MM.1S (cell line): Measurements from ENCODE around the gene SLC25A11.
"Not testable (repeated sequence)": the region's sequence is repeated elsewhere in the genome, so short reads cannot be mapped to it uniquely, and the experiment has no call there.

ENCODE experiments used
- DNase-seq: peaks from one replicate; pipeline ENCODE4 v3.0.0-alpha.2; 2015
- H2AFZ ChIP-seq: fragments of 300-600 bp; sonication (generic); 2 replicates; pipeline ENCODE4 v1.6.0; 2016; ENCODE audit warnings: antibody characterized with exemption, low read length
- H3F3A ChIP-seq: fragments of 300-600 bp; sonication (generic); 2 replicates; pipeline ENCODE4 v1.6.1; 2016; ENCODE audit warnings: mild to moderate bottlenecking, antibody characterized with exemption, low read length, moderate library complexity, mixed read lengths; ENCODE audit not compliant: insufficient read depth
- H3K27ac ChIP-seq: fragments of 300-600 bp; sonication (generic); 2 replicates; pipeline ENCODE4 v1.5.1; 2016; ENCODE audit warnings: mild to moderate bottlenecking, low read length
- H3K27me3 ChIP-seq: fragments of 300-600 bp; sonication (generic); replicated peaks from 2 replicates; pipeline ENCODE4 v1.6.0; 2016; ENCODE audit warnings: low read length; ENCODE audit not compliant: insufficient read depth
- H3K36me3 ChIP-seq: fragments of 300-600 bp; sonication (generic); replicated peaks from 2 replicates; pipeline ENCODE4 v1.6.1; 2016; ENCODE audit warnings: mild to moderate bottlenecking, low read length, mixed read lengths; ENCODE audit not compliant: insufficient read depth
- H3K4me1 ChIP-seq: fragments of 300-600 bp; sonication (generic); 2 replicates; pipeline ENCODE4 v1.6.1; 2016; ENCODE audit warnings: low read length, mixed read lengths
- H3K4me2 ChIP-seq: fragments of 300-600 bp; sonication (generic); 2 replicates; pipeline ENCODE4 v1.6.0; 2016; ENCODE audit warnings: low read depth, low read length
- H3K4me3 ChIP-seq: fragments of 300-600 bp; sonication (generic); 2 replicates; pipeline ENCODE4 v1.5.1; 2016; ENCODE audit warnings: low read length, mixed read lengths
- H3K79me2 ChIP-seq: fragments of 300-600 bp; sonication (generic); 2 replicates; pipeline ENCODE4 v1.6.1; 2016; ENCODE audit warnings: mixed run types, low read length, mixed read lengths
- H3K9ac ChIP-seq: fragments of 300-600 bp; sonication (generic); 2 replicates; pipeline ENCODE4 v1.6.1; 2016; ENCODE audit warnings: low read length, mixed read lengths
- H3K9me2 ChIP-seq: fragments of 300-600 bp; sonication (generic); replicated peaks from 2 replicates; pipeline ENCODE4 v1.6.1; 2016; ENCODE audit warnings: mild to moderate bottlenecking, low read length, mixed read lengths; ENCODE audit not compliant: insufficient read depth
- H3K9me3 ChIP-seq: fragments of 300-600 bp; sonication (generic); replicated peaks from 2 replicates; pipeline ENCODE4 v1.6.1; 2016; ENCODE audit warnings: mild to moderate bottlenecking, low read length, mixed read lengths; ENCODE audit not compliant: insufficient read depth
- H4K20me1 ChIP-seq: fragments of 300-600 bp; sonication (generic); 2 replicates; pipeline ENCODE4 v1.6.1; 2016; ENCODE audit warnings: mild to moderate bottlenecking, low read length, moderate library complexity, mixed read lengths; ENCODE audit not compliant: insufficient read depth
- EZH2 ChIP-seq: fragments of 300-600 bp; sonication (generic); optimal IDR thresholded peaks from 2 replicates; pipeline ENCODE3; 2017; ENCODE audit warnings: low read depth, mild to moderate bottlenecking, antibody characterized with exemption, low read length, mixed read lengths
- EZH2phosphoT487 ChIP-seq: fragments of 300-600 bp; sonication (generic); IDR thresholded peaks from 2 replicates; pipeline ENCODE4 v1.6.1; 2018; ENCODE audit warnings: antibody characterized with exemption, low read length
- TF ChIP-seq, protein P1 (sequence below): fragments of 300-600 bp; sonication (generic); IDR thresholded peaks from 2 replicates; pipeline ENCODE4 v1.5.1; 2016; ENCODE audit warnings: antibody characterized with exemption, low read length, mixed read lengths

Gene SLC25A11

GRCh38 chr17:4913994-4914393 lies 25.9 kb downstream of the SLC25A11 start:
- H3K36me3 ChIP-seq = no peaks in the 10 kb centered on the region
- no peaks in the 10 kb centered on the region for H3K9me2 ChIP-seq
- H3K27ac ChIP-seq = no peak overlapping the region
- H3K9me3 ChIP-seq = no peaks in the 10 kb centered on the region
- H3K27me3 ChIP-seq = no peaks in the 10 kb centered on the region
- H3K4me2 ChIP-seq = no peak overlapping the region
- no peaks in the 10 kb centered on the region for H3K4me1 ChIP-seq
- H3K79me2 ChIP-seq = no peaks in the 10 kb centered on the region
- no peaks in the 10 kb centered on the region for H4K20me1 ChIP-seq
- TF ChIP-seq EZH2phosphoT487 (no peak), EZH2 (no peak)
- TF ChIP-seq, protein P1, sequence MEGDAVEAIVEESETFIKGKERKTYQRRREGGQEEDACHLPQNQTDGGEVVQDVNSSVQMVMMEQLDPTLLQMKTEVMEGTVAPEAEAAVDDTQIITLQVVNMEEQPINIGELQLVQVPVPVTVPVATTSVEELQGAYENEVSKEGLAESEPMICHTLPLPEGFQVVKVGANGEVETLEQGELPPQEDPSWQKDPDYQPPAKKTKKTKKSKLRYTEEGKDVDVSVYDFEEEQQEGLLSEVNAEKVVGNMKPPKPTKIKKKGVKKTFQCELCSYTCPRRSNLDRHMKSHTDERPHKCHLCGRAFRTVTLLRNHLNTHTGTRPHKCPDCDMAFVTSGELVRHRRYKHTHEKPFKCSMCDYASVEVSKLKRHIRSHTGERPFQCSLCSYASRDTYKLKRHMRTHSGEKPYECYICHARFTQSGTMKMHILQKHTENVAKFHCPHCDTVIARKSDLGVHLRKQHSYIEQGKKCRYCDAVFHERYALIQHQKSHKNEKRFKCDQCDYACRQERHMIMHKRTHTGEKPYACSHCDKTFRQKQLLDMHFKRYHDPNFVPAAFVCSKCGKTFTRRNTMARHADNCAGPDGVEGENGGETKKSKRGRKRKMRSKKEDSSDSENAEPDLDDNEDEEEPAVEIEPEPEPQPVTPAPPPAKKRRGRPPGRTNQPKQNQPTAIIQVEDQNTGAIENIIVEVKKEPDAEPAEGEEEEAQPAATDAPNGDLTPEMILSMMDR = no peak
- no peaks in the 10 kb centered on the region for H3F3A ChIP-seq
- no peak overlapping the region for H2AFZ ChIP-seq
- H3K9ac ChIP-seq = no peak overlapping the region
- DNase-seq = no peak
- no peak overlapping the region for H3K4me3 ChIP-seq

DNA sequence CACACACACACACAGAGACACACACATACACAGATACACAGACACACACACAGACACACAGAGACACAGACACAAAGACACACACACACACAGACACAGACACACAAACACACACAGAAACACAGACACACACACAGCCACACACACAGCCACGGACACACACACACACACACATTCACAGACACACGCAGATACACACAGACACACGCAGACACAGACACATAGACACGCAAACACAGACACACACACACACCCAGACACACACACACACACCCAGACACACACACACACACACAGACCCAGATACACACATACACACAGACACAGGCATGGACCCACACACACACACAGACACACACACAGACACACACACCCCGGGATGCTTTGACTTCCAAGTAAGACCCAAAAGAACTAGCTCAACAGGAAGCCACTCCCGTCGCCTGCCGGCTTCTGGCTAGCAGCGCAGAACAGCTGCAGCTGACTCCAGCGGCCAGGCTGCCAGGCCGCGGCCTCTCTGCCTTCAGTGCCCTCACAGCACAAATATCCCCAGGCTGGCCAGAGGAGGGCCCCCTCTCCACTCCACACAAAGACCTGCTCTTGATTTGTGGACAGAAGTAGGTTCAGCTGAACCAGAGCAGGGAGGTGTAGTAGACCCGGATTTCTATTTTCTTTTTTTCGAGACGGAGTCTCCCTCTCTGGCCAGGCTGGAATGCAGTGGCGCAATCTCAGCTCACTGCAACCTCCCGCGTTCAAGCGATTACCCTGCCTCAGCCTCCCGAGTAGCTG lies 30.9 kb downstream of the SLC25A11 start:
- Histone ChIP-seq H3K27me3 (no peaks in the 10 kb centered on the region), H3F3A (no peaks in the 10 kb centered on the region), H3K9me3 (no peaks in the 10 kb centered on the region), H3K4me2 (0 out of 2 replicates have a peak overlapping the region, but pooled peaks have one; percentile 13), H3K9me2 (no peaks in the 10 kb centered on the region), H3K4me3 (no peak overlapping the region), H3K4me1 (no peaks in the 10 kb centered on the region), H3K27ac (no peak overlapping the region), H3K79me2 (no peaks in the 10 kb centered on the region), H3K36me3 (no peaks in the 10 kb centered on the region), H2AFZ (peak overlapping the region; percentile 61), H3K9ac (no peak overlapping the region), H4K20me1 (no peaks in the 10 kb centered on the region)
- TF ChIP-seq, protein P1 = peak; percentile 74
- no peak for TF ChIP-seq EZH2phosphoT487
- DNase-seq = peak; percentile 84

DNA sequence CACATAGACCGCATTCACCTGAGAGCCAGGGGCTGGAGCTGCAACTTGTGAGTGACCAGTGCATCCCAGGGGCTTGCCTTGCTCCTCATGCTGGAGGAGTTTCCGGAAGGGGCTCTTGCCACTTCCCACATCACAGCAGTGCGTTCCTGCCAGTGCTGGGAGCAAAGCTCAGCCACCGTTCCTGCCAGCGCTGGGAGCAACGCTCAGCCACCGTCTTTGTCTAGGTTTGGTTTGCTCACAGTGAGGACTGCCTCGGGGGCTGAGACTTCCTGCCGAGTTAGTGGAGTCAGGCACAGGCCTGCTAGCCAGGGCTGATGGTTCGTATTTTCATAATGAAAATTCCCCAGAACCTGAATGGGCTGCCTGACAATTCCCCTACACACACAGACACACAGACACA lies 31.5 kb downstream of the SLC25A11 start:
- H2AFZ ChIP-seq = no peak overlapping the region
- H3K4me2 ChIP-seq = no peak overlapping the region
- H4K20me1 ChIP-seq = no peaks in the 10 kb centered on the region
- H3F3A ChIP-seq = peaks cover 4% of the 10 kb centered on the region
- H3K9me2 ChIP-seq = no peaks in the 10 kb centered on the region
- H3K79me2 ChIP-seq = no peaks in the 10 kb centered on the region
- no peak overlapping the region for H3K9ac ChIP-seq
- no peak for DNase-seq
- H3K36me3 ChIP-seq = no peaks in the 10 kb centered on the region
- no peaks in the 10 kb centered on the region for H3K9me3 ChIP-seq
- no peak overlapping the region for H3K4me3 ChIP-seq
- H3K4me1 ChIP-seq = peaks cover 2% of the 10 kb centered on the region
- no peak overlapping the region for H3K27ac ChIP-seq
- TF ChIP-seq, protein P1 = no peak
- no peak for TF ChIP-seq EZH2
- no peaks in the 10 kb centered on the region for H3K27me3 ChIP-seq

- H3K27ac ChIP-seq, H2AFZ ChIP-seq, H3K79me2 ChIP-seq, H4K20me1 ChIP-seq, H3K4me3 ChIP-seq, H3K36me3 ChIP-seq, H3K4me2 ChIP-seq, DNase-seq, H3K9me3 ChIP-seq, H3K9ac ChIP-seq, H3K9me2 ChIP-seq, H3K27me3 ChIP-seq: not testable (repeated sequence)
- Histone ChIP-seq H3F3A (peaks cover 11% of the 10 kb centered on the region), H3K4me1 (peaks cover 12% of the 10 kb centered on the region)
Measured at GRCh38 chr17:4906642-4907041, 33.2 kb downstream of the SLC25A11 start.
